Lung (tissue), 12 donors: ENCODE data around the gene GBE1. TPM values are rescaled to one million over a fixed set of nuclear protein-coding genes. Genes with fewer than 3 reads are reported as not detected.
A peak's percentile ranks its signal among the peaks of the same experiment; 100 is the strongest.

ENCODE experiments used
- ATAC-seq: fragments of 200-7000 bp; cut with Tn5 transposase; one replicate; pipeline ENCODE4 v1.9.1; 2020; ENCODE audit warnings: moderate number of reproducible peaks; ENCODE audit not compliant: insufficient read depth, low FRiP score
- DNase-seq, 3 donors: peaks; one replicate each; pipeline ENCODE4 v3.0.0-alpha.2; 2013 to 2017
- H3K27ac ChIP-seq, 2 donors: one replicate each; pipeline ENCODE4 v1.5.1; 2013; ENCODE audit warnings: mild to moderate bottlenecking in 2 of 2, moderate library complexity in 2 of 2, control low read depth in 1 of 2, inconsistent platforms in 1 of 2, low read depth in 1 of 2, low read length in 1 of 2
- H3K27me3 ChIP-seq, 3 donors: one replicate each; pipeline ENCODE4 v1.5.1; 2013; ENCODE audit warnings: low read length in 2 of 3; ENCODE audit not compliant: control insufficient read depth in 3 of 3, insufficient read depth in 3 of 3
- H3K36me3 ChIP-seq, 4 donors: one replicate each; pipeline ENCODE4 v1.5.1; 2013; ENCODE audit warnings: low read length in 4 of 4, mild to moderate bottlenecking in 1 of 4, moderate library complexity in 1 of 4; ENCODE audit not compliant: control insufficient read depth in 4 of 4, insufficient read depth in 4 of 4
- H3K4me1 ChIP-seq, 5 donors: one replicate each; pipeline ENCODE4 v1.5.1; 2013; ENCODE audit warnings: low read length in 5 of 5, mild to moderate bottlenecking in 2 of 5, moderate library complexity in 1 of 5; ENCODE audit not compliant: control insufficient read depth in 5 of 5, insufficient read depth in 5 of 5
- H3K4me3 ChIP-seq: one replicate; pipeline ENCODE4 v1.5.1; 2013; ENCODE audit warnings: mild to moderate bottlenecking, control low read depth, moderate library complexity
- H3K9ac ChIP-seq, 2 donors: one replicate each; pipeline ENCODE4 v1.5.1; 2013; ENCODE audit warnings: low read length in 2 of 2, control low read depth in 1 of 2; ENCODE audit not compliant: insufficient read depth in 1 of 2
- H3K9me3 ChIP-seq, 4 donors: one replicate each; pipeline ENCODE4 v1.5.1; 2013; ENCODE audit warnings: low read length in 3 of 4, mild to moderate bottlenecking in 1 of 4, moderate library complexity in 1 of 4; ENCODE audit not compliant: control insufficient read depth in 4 of 4, insufficient read depth in 3 of 4
- CTCF ChIP-seq: IDR thresholded peaks from 2 replicates; pipeline ENCODE4 v1.5.1; 2012; ENCODE audit warnings: mild to moderate bottlenecking; ENCODE audit errors: control extremely low read depth, extremely low read depth
- WGBS, 2 donors: extraction: QIAGEN DNeasy Blood & Tissue Kit; methylation state at CpG; one replicate each; pipeline ENCODE4 v1.1.7; 2013; 5-methylcytosine and 5-hydroxymethylcytosine counted together
- polyA plus RNA-seq, 2 donors: library from polyadenylated mRNA; stranded (reverse); fragments of 200-250 nt; gene quantifications; one replicate each; pipeline ENCODE4 v1.2.1, GENCODE V29; 2013
- total RNA-seq, 2 donors: library from RNA; depleted of rRNA in 1 of 2; stranded (reverse); fragments of >200 nt in 1 of 2; gene quantifications; one replicate each; pipeline ENCODE4 v1.2.1, GENCODE V29; 2014 to 2021
- donor health status: control.
- donor health status: control.
- donor health status: Bipolar disorder and iron deficiency.
- donor health status: healthy.
- donor health status: DM: yes; HTN: yes; CAD: no.

The GBE1 gene
- total and polyA plus RNA-seq, 4 donors, result 10.5 to 39.1 (median 31.6) TPM

- Histone ChIP-seq H3K4me1 (peaks cover 0 to 24% (median 5%) of the 10 kb centered on the region in 5 donors), H3K27me3 (no peaks in the 10 kb centered on the region), H3K27ac (peak overlapping the region in 1 of 2 donors; percentile 98), H3K36me3 (peaks cover 0 to 6% (median 0%) of the 10 kb centered on the region in 4 donors), H3K4me3 (no peak overlapping the region), H3K9ac (no peak overlapping the region), H3K9me3 (no peaks in the 10 kb centered on the region)
- peak; percentile 39 for ATAC-seq
- DNase-seq, result peak; percentile 18 to 62 (median 52)
- TF ChIP-seq CTCF, result no peak
- 56 to 59% methylated on average over 5 of the region's 5 CpGs for WGBS, 2 donors
These were observed 18.1 kb downstream of the GBE1 start for GRCh38 chr3:81743096-81744025.

DNA sequence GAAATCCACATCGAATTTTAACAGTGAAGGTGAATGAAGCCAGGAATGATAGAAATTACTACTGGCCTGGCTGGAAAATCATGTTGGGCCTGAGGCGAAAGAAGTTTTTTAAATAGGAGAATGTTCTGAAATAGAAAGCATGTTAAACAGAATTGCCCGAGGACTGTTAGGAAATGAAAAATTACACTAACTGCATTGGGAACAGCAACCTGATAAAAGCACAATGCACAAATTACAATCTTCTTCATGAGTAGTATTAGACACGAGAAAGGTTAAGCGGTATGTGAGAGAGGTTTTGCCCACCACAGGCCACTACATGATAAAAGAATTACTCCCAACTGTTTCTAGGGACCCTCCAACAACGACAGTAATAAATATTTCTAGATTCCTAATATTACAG, 18.9 kb downstream of the GBE1 start:
- Histone ChIP-seq H3K36me3 (peaks cover 0 to 5% (median 0%) of the 10 kb centered on the region in 4 donors), H3K9ac (no peak overlapping the region), H3K27ac (peak overlapping the region in 1 of 2 donors; percentile 98), H3K4me1 (peaks cover 0 to 24% (median 5%) of the 10 kb centered on the region in 5 donors), H3K9me3 (no peaks in the 10 kb centered on the region), H3K4me3 (no peak overlapping the region), H3K27me3 (no peaks in the 10 kb centered on the region)
- TF ChIP-seq CTCF, result no peak
- no peak for ATAC-seq
- 78 to 90% methylated on average over 6 of the region's 6 CpGs for WGBS, 2 donors
- no peak for DNase-seq

GRCh38 chr3:81741216-81741615, 20.2 kb downstream of the GBE1 start:
- Histone ChIP-seq H3K9ac (no peak overlapping the region), H3K27ac (no peak overlapping the region), H3K36me3 (peaks cover 0 to 7% (median 0%) of the 10 kb centered on the region in 4 donors), H3K9me3 (no peaks in the 10 kb centered on the region), H3K4me3 (no peak overlapping the region), H3K4me1 (peaks cover 0 to 28% (median 5%) of the 10 kb centered on the region in 5 donors), H3K27me3 (no peaks in the 10 kb centered on the region)
- TF ChIP-seq CTCF, result no peak
- WGBS, 2 donors, result 41 to 43% methylated on average over 1 of the region's 1 CpG
- no peak for DNase-seq
- no peak for ATAC-seq
